GM13977 (cell line): ENCODE measurements around the gene SEL1L3.

ENCODE experiments used
- DNase-seq: peaks from one replicate; pipeline ENCODE4 v3.0.0; 2012; ENCODE audit warnings: low spot score
- in situ Hi-C: fragments of 300-500 bp; cut with MboI; formaldehyde crosslinking; loops from one replicate; pipeline ENCODE4 v1.12.0; 2022; ENCODE audit warnings: low sequenced_read_pairs, low pct_unique_long_range_greater_than_20kb, mixed read lengths, inconsistent platforms; ENCODE audit not compliant: unreplicated experiment
- TF ChIP-seq, protein P1 (sequence below): IDR thresholded peaks from 2 replicates; pipeline ENCODE4 v1.5.1; 2012; ENCODE audit warnings: mild to moderate bottlenecking, control low read depth; ENCODE audit not compliant: insufficient read depth; ENCODE audit errors: extremely low read depth, missing control alignments

The SEL1L3 gene

DNA sequence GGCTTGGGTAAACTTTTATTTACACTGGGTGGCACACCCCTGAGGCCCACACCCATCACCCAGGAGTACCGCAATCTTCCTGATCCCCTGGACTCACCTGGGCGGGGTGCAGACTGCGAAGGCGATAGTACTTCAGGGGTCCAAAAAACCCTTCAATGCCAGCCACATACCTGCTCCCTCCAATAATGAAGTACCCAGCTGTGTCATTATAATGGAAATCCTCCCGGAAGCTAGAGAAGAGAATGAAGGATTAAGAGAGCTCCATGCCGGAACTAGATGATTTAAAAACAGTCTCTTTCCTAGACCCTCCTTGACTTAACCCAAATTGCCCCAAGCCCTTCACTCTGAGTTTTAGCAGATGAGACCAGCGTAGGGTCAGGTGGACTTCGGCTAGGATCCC lies 40.9 kb downstream of the SEL1L3 start:
- in situ Hi-C loops = no loop called here
- DNase-seq = no peak
- TF ChIP-seq, protein P1, sequence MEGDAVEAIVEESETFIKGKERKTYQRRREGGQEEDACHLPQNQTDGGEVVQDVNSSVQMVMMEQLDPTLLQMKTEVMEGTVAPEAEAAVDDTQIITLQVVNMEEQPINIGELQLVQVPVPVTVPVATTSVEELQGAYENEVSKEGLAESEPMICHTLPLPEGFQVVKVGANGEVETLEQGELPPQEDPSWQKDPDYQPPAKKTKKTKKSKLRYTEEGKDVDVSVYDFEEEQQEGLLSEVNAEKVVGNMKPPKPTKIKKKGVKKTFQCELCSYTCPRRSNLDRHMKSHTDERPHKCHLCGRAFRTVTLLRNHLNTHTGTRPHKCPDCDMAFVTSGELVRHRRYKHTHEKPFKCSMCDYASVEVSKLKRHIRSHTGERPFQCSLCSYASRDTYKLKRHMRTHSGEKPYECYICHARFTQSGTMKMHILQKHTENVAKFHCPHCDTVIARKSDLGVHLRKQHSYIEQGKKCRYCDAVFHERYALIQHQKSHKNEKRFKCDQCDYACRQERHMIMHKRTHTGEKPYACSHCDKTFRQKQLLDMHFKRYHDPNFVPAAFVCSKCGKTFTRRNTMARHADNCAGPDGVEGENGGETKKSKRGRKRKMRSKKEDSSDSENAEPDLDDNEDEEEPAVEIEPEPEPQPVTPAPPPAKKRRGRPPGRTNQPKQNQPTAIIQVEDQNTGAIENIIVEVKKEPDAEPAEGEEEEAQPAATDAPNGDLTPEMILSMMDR = no peak

- TF ChIP-seq, protein P1 = no peak
- DNase-seq = no peak
- in situ Hi-C loops = no loop called here
These were observed 41.5 kb downstream of the SEL1L3 start for GRCh38 chr4:25821267-25821666.

- in situ Hi-C loops = no loop called here
These were observed 43.9 kb downstream of the SEL1L3 start for GRCh38 chr4:25818876-25819275.

DNA sequence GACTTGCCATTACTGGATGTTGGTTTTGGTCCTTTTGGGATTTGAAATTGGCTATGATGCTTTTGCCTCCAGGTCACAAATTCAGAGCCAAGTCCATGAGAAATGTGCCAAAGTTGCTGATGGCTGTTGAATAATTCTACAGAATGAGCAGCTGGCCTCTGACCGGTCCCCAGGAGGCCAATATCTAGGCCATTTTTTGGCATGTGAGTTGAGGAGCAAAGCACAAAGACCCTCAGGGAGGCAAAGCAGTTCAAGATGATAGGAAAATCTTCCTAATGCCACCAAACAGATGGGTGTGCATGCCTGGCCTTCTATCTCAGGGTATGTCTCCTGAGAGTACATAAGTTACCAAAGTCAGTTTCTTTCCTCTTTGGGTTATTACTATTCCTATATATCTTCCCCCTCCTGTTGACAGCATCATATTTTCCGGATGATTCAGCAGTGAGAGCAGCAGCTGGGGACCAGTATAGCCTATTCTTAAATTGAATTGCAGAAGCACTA lies 44.4 kb downstream of the SEL1L3 start:
- TF ChIP-seq, protein P1 = no peak
- in situ Hi-C loops = no loop called here

More at GRCh38 chr4:25818876-25819275, 43.9 kb downstream of the SEL1L3 start:
- TF ChIP-seq, protein P1 = no peak
- no peak for DNase-seq

GRCh38 chr4:25817059-25817681 lies 45.6 kb downstream of the SEL1L3 start:
- no peak for DNase-seq
- TF ChIP-seq, protein P1 = no peak
- in situ Hi-C loops = no loop called here

More for the DNA sequence above, 44.4 kb downstream of the SEL1L3 start:
- no peak for DNase-seq

DNA sequence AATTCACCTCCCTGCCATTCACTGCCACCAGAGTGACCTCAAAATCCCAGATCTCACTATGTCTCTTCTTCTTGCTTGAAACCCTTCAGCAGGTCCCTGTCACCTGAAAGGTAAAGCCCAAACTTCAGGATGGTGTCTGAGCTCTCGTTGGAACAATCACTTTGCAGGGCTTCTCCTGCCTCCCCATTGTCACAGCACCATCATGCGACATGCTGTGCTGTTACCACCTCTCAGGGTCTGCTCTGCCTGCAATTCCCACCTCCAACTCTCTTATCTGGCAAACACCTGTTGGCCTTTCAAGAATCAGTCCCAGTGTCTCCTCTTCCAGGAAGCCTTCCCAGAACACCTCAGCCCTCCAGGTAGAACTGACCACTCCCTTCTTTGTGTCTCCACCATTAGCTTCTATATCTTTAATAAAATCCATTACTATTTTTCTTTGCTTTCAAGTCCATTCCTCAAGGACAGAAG lies 46.2 kb downstream of the SEL1L3 start:
- TF ChIP-seq, protein P1 = no peak
- in situ Hi-C loops = no loop called here
- DNase-seq = no peak

GRCh38 chr4:25815586-25815985 lies 47.2 kb downstream of the SEL1L3 start:
- TF ChIP-seq, protein P1 = no peak
- in situ Hi-C loops = no loop called here
- DNase-seq = no peak
